Esophagus muscularis mucosa (tissue), 4 donors: ENCODE results near the gene AGAP5. TPM values are rescaled to one million over a fixed set of nuclear protein-coding genes. Genes with fewer than 3 reads are reported as not detected.
A peak's percentile ranks its signal among the peaks of the same experiment; 100 is the strongest.
"Not testable (repeated sequence)": the region's sequence is repeated elsewhere in the genome, so short reads cannot be mapped to it uniquely, and the experiment has no call there.

ENCODE experiments used
- DNase-seq: peaks from one replicate; pipeline ENCODE4 v3.0.0-alpha.2; 2017; ENCODE audit errors: extremely low spot score
- H3K27ac ChIP-seq, 4 donors: fragments of 200-600 bp; sonication (generic); replicated peaks in 1 of 4; 1 replicate in 3 of 4; 2 replicates in 1 of 4; pipeline ENCODE4 v1.5.1; 2016 to 2019; ENCODE audit warnings: mild to moderate bottlenecking in 1 of 4
- H3K27me3 ChIP-seq, 4 donors: fragments of 200-600 bp; sonication (generic); one replicate each; pipeline versions ENCODE4 v1.5.1 to v1.6.0; 2016 to 2019
- H3K36me3 ChIP-seq, 4 donors: fragments of 200-600 bp; sonication (generic); one replicate each; pipeline ENCODE4 v1.5.1; 2016 to 2019
- H3K4me1 ChIP-seq, 4 donors: fragments of 200-600 bp; sonication (generic); one replicate each; pipeline ENCODE4 v1.5.1; 2016 to 2019
- H3K4me3 ChIP-seq, 4 donors: fragments of 200-600 bp; sonication (generic); 1 replicate in 2 of 4; 2 replicates in 2 of 4; pipeline ENCODE4 v1.5.1; 2016 to 2019; ENCODE audit warnings: mild to moderate bottlenecking in 4 of 4, moderate library complexity in 1 of 4
- H3K9me3 ChIP-seq, 4 donors: fragments of 200-600 bp; sonication (generic); 1 replicate in 3 of 4; 2 replicates in 1 of 4; pipeline ENCODE4 v1.5.1; 2016 to 2019
- EP300 ChIP-seq: sonication (generic); formaldehyde crosslinking; IDR thresholded peaks from one replicate; pipeline ENCODE4 v1.6.1; 2017; ENCODE audit warnings: antibody characterized with exemption
- POLR2A ChIP-seq: fragments of 450-650 bp; IDR thresholded peaks from one replicate; pipeline ENCODE4 v1.6.1; 2017; ENCODE audit warnings: antibody characterized with exemption, moderate library complexity, mild to moderate bottlenecking, low read depth
- POLR2AphosphoS5 ChIP-seq, 2 donors: sonication (generic); formaldehyde crosslinking; IDR thresholded peaks; one replicate each; pipeline ENCODE4 v1.6.1; 2017; ENCODE audit warnings: antibody characterized with exemption in 2 of 2
- WGBS: methylation state at CpG from one replicate; pipeline ENCODE4 v1.1.5; 2018; 5-methylcytosine and 5-hydroxymethylcytosine counted together
- intact Hi-C: fragments of 100-400 bp; cut with DNase I; formaldehyde crosslinking; loops from one replicate; pipeline ENCODE4 v1.15.1; 2023
- total RNA-seq, 4 donors: library from RNA; depleted of rRNA; stranded (reverse); fragments of >200 nt; gene quantifications; one replicate each; pipeline versions ENCODE4 v1.1.0 to v1.2.1, GENCODE V29; 2016
- TF ChIP-seq, protein P1 (sequence below), 3 experiments: fragments of 200-600 bp in 2 of 3; fragments of 450-650 bp in 1 of 3; sonication (generic) in 2 of 3; IDR thresholded peaks; one replicate each; pipeline ENCODE4 v1.5.1; 2017 to 2019; ENCODE audit warnings: antibody characterized with exemption in 3 of 3, mild to moderate bottlenecking in 2 of 3, moderate library complexity in 1 of 3

The AGAP5 gene
- total RNA-seq = 1 to 10 TPM; 2.3 to 6.6 (median 2.8) TPM

DNA sequence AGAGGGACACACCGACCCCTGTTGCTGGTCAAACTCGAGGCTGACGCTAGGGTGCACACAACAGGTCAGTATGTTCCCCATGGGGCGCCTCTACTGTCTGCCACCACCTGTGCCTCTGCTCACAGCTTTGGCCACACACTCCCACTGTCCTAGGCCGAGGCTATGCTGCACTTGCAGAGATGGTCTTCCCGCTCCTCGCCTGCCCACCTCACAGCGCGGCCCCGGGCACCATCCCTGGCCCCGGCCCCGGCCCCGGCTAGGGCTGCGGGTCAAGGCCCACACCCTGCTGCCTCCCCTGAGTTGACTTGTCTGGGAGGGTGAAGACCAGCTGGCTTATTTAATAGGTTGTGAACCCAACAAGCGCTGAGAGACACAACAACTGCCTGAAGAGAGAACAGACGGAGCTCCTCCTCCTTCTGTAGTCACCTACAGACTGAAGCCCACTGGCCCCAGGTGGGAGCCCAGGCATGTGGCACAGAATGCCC is at the start of gene AGAP5:
AGAP5 (minus strand) TSS at position 435 of the 485 bp plus-strand sequence; CDS start at position 81, 354 bp downstream.
- H3K4me3 ChIP-seq, intact Hi-C loops: not testable (repeated sequence)

DNA sequence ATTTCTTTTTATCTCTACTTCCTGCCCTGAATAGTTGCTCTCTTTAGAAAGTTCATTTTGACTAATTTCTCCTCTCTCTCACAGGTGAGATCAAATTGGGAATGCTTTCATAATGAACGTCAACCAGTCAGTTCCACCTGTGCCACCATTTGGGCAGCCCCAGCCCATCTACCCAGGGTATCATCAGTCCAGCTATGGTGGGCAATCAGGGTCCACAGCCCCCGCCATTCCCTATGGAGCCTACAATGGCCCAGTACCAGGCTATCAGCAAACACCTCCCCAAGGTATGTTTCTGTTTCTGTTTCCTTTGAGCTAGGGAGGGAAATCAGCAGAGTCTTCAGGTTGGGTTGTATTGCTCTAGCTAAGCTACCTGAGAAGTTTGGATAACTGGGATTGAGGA is 48.8 kb upstream of the AGAP5 start:
- H3K27ac ChIP-seq = no peak overlapping the region
- H3K4me3 ChIP-seq = no peak overlapping the region
- intact Hi-C loops = loop anchor here (2.0 kb wide), 1 partner anchor 20 kb away; no protein-coding TSS in a partner anchor
- H3K36me3 ChIP-seq = peaks cover 26 to 51% (median 51%) of the 10 kb centered on the region in 4 donors
- no peak for DNase-seq
- H3K4me1 ChIP-seq = peaks cover 41 to 81% (median 61%) of the 10 kb centered on the region in 4 donors
- no peaks in the 10 kb centered on the region for H3K9me3 ChIP-seq
- H3K27me3 ChIP-seq = no peaks in the 10 kb centered on the region
- TF ChIP-seq POLR2A (no peak), POLR2AphosphoS5 (IDR thresholded peaks at IDR 0.05) (no peak), EP300 (no peak)
- TF ChIP-seq, protein P1, sequence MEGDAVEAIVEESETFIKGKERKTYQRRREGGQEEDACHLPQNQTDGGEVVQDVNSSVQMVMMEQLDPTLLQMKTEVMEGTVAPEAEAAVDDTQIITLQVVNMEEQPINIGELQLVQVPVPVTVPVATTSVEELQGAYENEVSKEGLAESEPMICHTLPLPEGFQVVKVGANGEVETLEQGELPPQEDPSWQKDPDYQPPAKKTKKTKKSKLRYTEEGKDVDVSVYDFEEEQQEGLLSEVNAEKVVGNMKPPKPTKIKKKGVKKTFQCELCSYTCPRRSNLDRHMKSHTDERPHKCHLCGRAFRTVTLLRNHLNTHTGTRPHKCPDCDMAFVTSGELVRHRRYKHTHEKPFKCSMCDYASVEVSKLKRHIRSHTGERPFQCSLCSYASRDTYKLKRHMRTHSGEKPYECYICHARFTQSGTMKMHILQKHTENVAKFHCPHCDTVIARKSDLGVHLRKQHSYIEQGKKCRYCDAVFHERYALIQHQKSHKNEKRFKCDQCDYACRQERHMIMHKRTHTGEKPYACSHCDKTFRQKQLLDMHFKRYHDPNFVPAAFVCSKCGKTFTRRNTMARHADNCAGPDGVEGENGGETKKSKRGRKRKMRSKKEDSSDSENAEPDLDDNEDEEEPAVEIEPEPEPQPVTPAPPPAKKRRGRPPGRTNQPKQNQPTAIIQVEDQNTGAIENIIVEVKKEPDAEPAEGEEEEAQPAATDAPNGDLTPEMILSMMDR (IDR thresholded peaks at IDR 0.05) = no peak
- WGBS = 83% methylated on average over 2 of the region's 2 CpGs

More for the DNA sequence above, at the start of gene AGAP5:
- WGBS = 97% methylated on average over 13 of the region's 16 CpGs
- H3K9me3 ChIP-seq, H3K27ac ChIP-seq, H3K27me3 ChIP-seq, DNase-seq, H3K4me1 ChIP-seq: not testable (repeated sequence)
- peaks cover 0 to 26% (median 9%) of the 10 kb centered on the region in 4 donors for H3K36me3 ChIP-seq

DNA sequence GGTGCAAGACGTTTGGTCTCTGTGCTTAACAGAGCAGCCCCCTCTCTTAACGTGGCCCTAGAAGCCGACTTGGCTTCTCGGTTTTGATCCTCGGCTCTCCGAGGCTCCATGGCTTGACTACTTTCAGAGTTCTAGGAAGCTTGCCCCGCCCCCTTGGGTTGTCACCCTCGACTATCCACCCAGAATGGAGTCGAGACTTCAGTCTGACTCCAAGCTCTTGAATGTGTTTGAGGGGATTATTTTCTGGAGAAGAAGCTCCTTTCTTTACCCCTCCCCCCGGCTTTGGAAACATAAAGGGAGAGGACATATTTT is 46.7 kb upstream of the AGAP5 start:
- Histone ChIP-seq H3K4me3 (peak overlapping the region; percentile 78 to 96 (median 92)), H3K4me1 (peaks cover 36 to 69% (median 53%) of the 10 kb centered on the region in 4 donors), H3K27me3 (no peaks in the 10 kb centered on the region), H3K27ac (peak overlapping the region; percentile 88 to 90 (median 89)), H3K36me3 (peaks cover 20 to 40% (median 32%) of the 10 kb centered on the region in 4 donors), H3K9me3 (no peaks in the 10 kb centered on the region)
- TF ChIP-seq EP300 = no peak
- no peak for TF ChIP-seq POLR2AphosphoS5 (IDR thresholded peaks at IDR 0.05)
- TF ChIP-seq POLR2A = no peak
- TF ChIP-seq, protein P1 (IDR thresholded peaks at IDR 0.05) = no peak
- intact Hi-C loops = loop anchor here (5.0 kb wide), 1 partner anchor 43 kb away; the partner anchor contains the start of gene ZSWIM8
- WGBS = 1% methylated on average over 10 of the region's 10 CpGs
- peak; percentile 92 for DNase-seq

DNA sequence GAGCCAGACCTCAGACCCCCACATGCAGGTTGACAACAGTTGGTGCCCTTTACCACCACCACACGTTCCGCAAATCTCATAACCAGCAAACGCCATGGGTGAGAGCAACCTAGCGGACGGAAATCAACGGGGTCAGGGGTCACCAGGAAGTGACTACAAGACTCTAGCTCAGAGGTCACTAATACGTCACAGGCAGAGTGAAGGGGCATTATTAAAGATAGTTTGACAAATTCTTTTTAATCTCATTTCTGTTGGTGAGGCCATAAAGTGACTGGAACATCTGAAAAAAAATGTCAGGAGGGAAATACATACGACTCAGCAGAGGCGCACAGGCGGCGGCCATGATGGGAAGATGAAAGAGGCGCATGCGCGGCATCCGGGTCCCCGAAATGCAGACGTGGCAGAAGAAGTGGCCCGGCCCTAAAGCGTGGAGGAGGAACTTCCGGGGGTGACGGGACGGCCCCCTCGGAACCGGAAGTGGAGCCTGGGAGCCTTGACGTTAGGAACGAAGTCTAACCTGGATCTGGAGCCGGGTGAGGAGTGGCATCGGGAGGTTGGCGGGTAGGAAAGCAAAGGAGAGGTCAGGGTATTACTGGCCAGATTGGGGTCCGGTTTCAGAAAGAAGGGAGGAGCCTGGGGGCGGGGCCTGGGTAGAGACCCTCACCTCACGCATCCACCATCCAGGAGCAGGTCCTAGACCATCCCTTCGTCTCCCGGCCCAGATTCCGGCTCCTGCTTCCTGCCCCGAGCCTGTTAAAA is 46.2 kb upstream of the AGAP5 start, which contains the start of gene SEC24C:
SEC24C (plus strand) TSS at position 468 of the 759 bp plus-strand sequence. CDS start 2,461 bp downstream, outside the sequence.
- under 1% methylated on average over 36 of the region's 36 CpGs for WGBS
- H3K36me3 ChIP-seq = peaks cover 19 to 40% (median 27%) of the 10 kb centered on the region in 4 donors
- H3K4me1 ChIP-seq = peaks cover 36 to 64% (median 48%) of the 10 kb centered on the region in 4 donors
- H3K27me3 ChIP-seq = no peaks in the 10 kb centered on the region
- H3K27ac ChIP-seq = peak within 1 kb of the TSS; percentile 88 to 90 (median 89)
- intact Hi-C loops = loop anchor here (5.0 kb wide), 1 partner anchor 43 kb away; the partner anchor contains the start of gene ZSWIM8
- H3K9me3 ChIP-seq = no peaks in the 10 kb centered on the region
- TF ChIP-seq EP300 (no peak), POLR2A (peak; percentile 6), POLR2AphosphoS5 (IDR thresholded peaks at IDR 0.05) (peak; percentile 92 to 96)
- TF ChIP-seq, protein P1 (IDR thresholded peaks at IDR 0.05) = no peak
- peak; percentile 99 for DNase-seq
- peak within 1 kb of the TSS; percentile 78 to 96 (median 92) for H3K4me3 ChIP-seq

DNA sequence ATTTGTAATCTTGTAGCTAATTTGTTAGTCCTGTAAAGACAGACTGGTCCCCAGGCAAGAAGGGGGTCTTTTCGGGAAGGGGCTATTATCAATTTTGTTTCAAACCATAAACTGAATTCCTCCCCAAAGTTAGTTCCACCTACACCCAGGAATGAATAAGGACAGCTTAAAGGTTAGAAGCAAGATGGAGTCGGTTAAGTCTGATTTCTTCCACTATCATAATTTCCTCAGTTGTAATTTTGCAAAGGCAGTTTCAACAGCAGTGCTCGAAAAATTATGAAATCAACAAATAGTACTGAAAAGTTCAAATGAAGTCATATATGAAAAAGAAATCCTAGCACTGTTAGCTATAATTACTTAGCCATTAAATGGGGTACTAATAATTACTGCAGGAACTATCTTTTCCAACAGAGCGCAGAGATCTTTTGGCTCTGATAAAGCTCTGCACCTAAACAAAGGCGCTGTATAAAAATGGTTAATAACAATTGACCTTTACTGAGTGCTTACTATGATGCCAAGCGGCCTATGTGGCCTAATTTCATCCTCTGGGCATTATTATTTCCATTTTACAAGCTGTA is 45.5 kb upstream of the AGAP5 start:
- intact Hi-C loops = loop anchor here (5.0 kb wide), 1 partner anchor 44 kb away; the partner anchor contains the start of gene ZSWIM8
- H3K27me3 ChIP-seq = no peaks in the 10 kb centered on the region
- H3K9me3 ChIP-seq = no peaks in the 10 kb centered on the region
- peak overlapping the region; percentile 88 to 90 (median 89) for H3K27ac ChIP-seq
- no peak for TF ChIP-seq EP300
- TF ChIP-seq POLR2AphosphoS5 (IDR thresholded peaks at IDR 0.05) = no peak
- TF ChIP-seq POLR2A = no peak
- TF ChIP-seq, protein P1 (IDR thresholded peaks at IDR 0.05) = no peak
- H3K4me1 ChIP-seq = peaks cover 33 to 57% (median 41%) of the 10 kb centered on the region in 4 donors
- peak overlapping the region; percentile 78 to 96 (median 92) for H3K4me3 ChIP-seq
- no peak for DNase-seq
- peaks cover 13 to 34% (median 20%) of the 10 kb centered on the region in 4 donors for H3K36me3 ChIP-seq
- 33% methylated on average over 6 of the region's 6 CpGs for WGBS
